Right lobe of liver (tissue), 4 donors: ENCODE data around the gene MPZL1.

ENCODE experiments used
- CTCF ChIP-seq, 4 donors: fragments of 200-600 bp in 3 of 4; fragments of 450-650 bp in 1 of 4; IDR thresholded peaks; one replicate each; pipeline versions ENCODE4 v1.5.1 to v1.8.0; 2016 to 2022; ENCODE audit warnings: antibody characterized with exemption in 4 of 4, mild to moderate bottlenecking in 2 of 4
- POLR2A ChIP-seq: fragments of 450-650 bp; IDR thresholded peaks from one replicate; pipeline ENCODE4 v1.6.1; 2017; ENCODE audit warnings: antibody characterized with exemption, mild to moderate bottlenecking
- donor health status: DM: no; HTN: no; CAD: no.
- donor health status: DM: no; HTN: no; CAD: no.
- donor health status: DM: no; HTN: yes; CAD: no.

DNA sequence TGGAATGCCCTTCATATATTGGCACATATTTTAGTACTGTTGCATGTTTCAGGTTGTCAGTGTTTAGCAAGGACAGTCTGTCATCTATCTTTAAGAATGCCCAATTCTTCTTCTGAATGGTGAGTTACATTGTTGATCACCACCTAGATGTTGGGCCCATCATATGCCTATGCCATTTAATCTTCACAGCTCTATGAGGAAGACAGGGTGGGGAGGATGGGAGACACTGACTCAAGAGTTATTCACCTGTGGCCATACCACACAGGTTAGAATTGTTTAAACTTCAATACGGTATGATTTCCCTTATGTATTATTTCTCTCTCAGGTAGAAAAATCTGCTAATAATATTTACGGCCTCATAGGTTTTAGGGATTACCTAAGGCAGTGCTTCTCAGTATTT, 44.8 kb downstream of the MPZL1 start:
- no peak for TF ChIP-seq CTCF (IDR thresholded peaks at IDR 0.05)
- no peak for TF ChIP-seq POLR2A
